Aorta (tissue), 5 donors: ENCODE data around the gene WDR13. TPM values are rescaled to one million over a fixed set of nuclear protein-coding genes. Genes with fewer than 3 reads are reported as not detected.
A peak's percentile ranks its signal among the peaks of the same experiment; 100 is the strongest.

Source experiments
- ATAC-seq: fragments of 200-7000 bp; cut with Tn5 transposase; one replicate; pipeline ENCODE4 v1.9.1; 2022; ENCODE audit warnings: moderate library complexity; ENCODE audit not compliant: low FRiP score
- DNase-seq, 2 donors: peaks; one replicate each; pipeline ENCODE4 v3.0.0-alpha.2; 2020
- H3K27ac ChIP-seq, 2 donors: one replicate each; pipeline ENCODE4 v1.5.1; 2013; ENCODE audit warnings: low read length in 2 of 2, mild to moderate bottlenecking in 2 of 2, moderate library complexity in 2 of 2, control low read depth in 1 of 2, inconsistent platforms in 1 of 2, low read depth in 1 of 2
- H3K27me3 ChIP-seq, 2 donors: one replicate each; pipeline ENCODE4 v1.6.1; 2013; ENCODE audit warnings: control low read depth in 1 of 2, low read length in 1 of 2, mild to moderate bottlenecking in 1 of 2, moderate library complexity in 1 of 2; ENCODE audit not compliant: insufficient read depth in 2 of 2, control insufficient read depth in 1 of 2
- H3K36me3 ChIP-seq, 2 donors: one replicate each; pipeline ENCODE4 v1.6.1; 2013; ENCODE audit warnings: control low read depth in 1 of 2, low read length in 1 of 2, mild to moderate bottlenecking in 1 of 2; ENCODE audit not compliant: insufficient read depth in 2 of 2, control insufficient read depth in 1 of 2
- H3K4me1 ChIP-seq, 2 donors: one replicate each; pipeline ENCODE4 v1.6.1; 2013; ENCODE audit warnings: low read length in 2 of 2, control low read depth in 1 of 2, mild to moderate bottlenecking in 1 of 2, moderate library complexity in 1 of 2; ENCODE audit not compliant: insufficient read depth in 2 of 2, control insufficient read depth in 1 of 2
- H3K4me3 ChIP-seq, 2 donors: one replicate each; pipeline ENCODE4 v1.5.1; 2013; ENCODE audit warnings: low read length in 2 of 2, control low read depth in 1 of 2, mild to moderate bottlenecking in 1 of 2
- H3K9me3 ChIP-seq: one replicate; pipeline ENCODE4 v1.6.1; 2013; ENCODE audit warnings: mild to moderate bottlenecking, low read length; ENCODE audit not compliant: control insufficient read depth
- WGBS, 2 donors: extraction: QIAGEN DNeasy Blood & Tissue Kit; methylation state at CpG; one replicate each; pipeline ENCODE4 v1.1.7; 2013; 5-methylcytosine and 5-hydroxymethylcytosine counted together
- intact Hi-C, 2 donors: fragments of 100-400 bp; cut with DNase I; formaldehyde crosslinking; loops; one replicate each; pipeline versions ENCODE4 v1.14.2 to v1.15.0; 2022
- polyA plus RNA-seq, 2 donors: library from polyadenylated mRNA; stranded (reverse); fragments of 200-250 nt; gene quantifications; one replicate each; pipeline ENCODE4 v1.2.3, GENCODE V29; 2013
- total RNA-seq, 2 donors: library from RNA; stranded (reverse); fragmentation: NEBNext Ultra II Directional; extraction: Animal tissue kit (Norgen Biotek cat#: 25700); gene quantifications; one replicate each; pipeline ENCODE4 v1.2.1, GENCODE V29; 2021
- donor health status: healthy with polysubstance abuse.
- donor health status: Bipolar disorder and iron deficiency.
- donor health status: DM: no; HTN: no; CAD: no.
- donor health status: DM: no; HTN: no; CAD: no.
- donor health status: DM: yes; HTN: yes; CAD: no.

Gene WDR13
- total and polyA plus RNA-seq, 4 donors: 103 to 337 (median 111) TPM

- peaks cover 0 to 1% of the 10 kb centered on the region in 2 donors for H3K4me1 ChIP-seq
- H3K9me3 ChIP-seq: no peaks in the 10 kb centered on the region
- DNase-seq (peak; percentile 66 to 81), ATAC-seq (peak; percentile 4)
- no peaks in the 10 kb centered on the region for H3K27me3 ChIP-seq
- peak overlapping the region in 1 of 2 donors; percentile 98 for H3K27ac ChIP-seq
- intact Hi-C loops: no loop called here
- H3K4me3 ChIP-seq: peak overlapping the region in 1 of 2 donors; percentile 67
- peaks cover 0 to 10% of the 10 kb centered on the region in 2 donors for H3K36me3 ChIP-seq
- 43 to 57% methylated on average over 19 of the region's 19 CpGs for WGBS, 2 donors
These were observed 23.5 kb upstream of the WDR13 start for GRCh38 chrX:48573690-48574269.

- H3K36me3 ChIP-seq: peaks cover 0 to 10% of the 10 kb centered on the region in 2 donors
- WGBS, 2 donors: 0 to 39% methylated on average over 71 of the region's 71 CpGs
- H3K4me3 ChIP-seq: peak within 1 kb of the TSS; percentile 49 to 70
- H3K27me3 ChIP-seq: no peaks in the 10 kb centered on the region
- no peaks in the 10 kb centered on the region for H3K9me3 ChIP-seq
- peak within 1 kb of the TSS; percentile 5 to 99 for H3K27ac ChIP-seq
- peak; percentile 96 for DNase-seq
- H3K4me1 ChIP-seq: peaks cover 0 to 1% of the 10 kb centered on the region in 2 donors
- intact Hi-C loops: no loop called here
- ATAC-seq: peak; percentile 97
These were observed 22.7 kb upstream of the WDR13 start, which contains the start of gene RBM3 for GRCh38 chrX:48574270-48575266. TSS of gene RBM3 (plus strand) at chrX:48574484. CDS start at chrX:48575181, 697 bp downstream.

GRCh38 chrX:48575642-48576041, 21.6 kb upstream of the WDR13 start:
- Histone ChIP-seq H3K27me3 (no peaks in the 10 kb centered on the region), H3K4me1 (peaks cover 0 to 1% of the 10 kb centered on the region in 2 donors), H3K27ac (peak overlapping the region in 1 of 2 donors; percentile 81), H3K9me3 (no peaks in the 10 kb centered on the region), H3K4me3 (peak overlapping the region in 1 of 2 donors; percentile 41), H3K36me3 (peaks cover 0 to 10% of the 10 kb centered on the region in 2 donors)
- ATAC-seq: no peak
- WGBS, 2 donors: 71 to 80% methylated on average over 13 of the region's 13 CpGs
- no peak for DNase-seq
- intact Hi-C loops: no loop called here

DNA sequence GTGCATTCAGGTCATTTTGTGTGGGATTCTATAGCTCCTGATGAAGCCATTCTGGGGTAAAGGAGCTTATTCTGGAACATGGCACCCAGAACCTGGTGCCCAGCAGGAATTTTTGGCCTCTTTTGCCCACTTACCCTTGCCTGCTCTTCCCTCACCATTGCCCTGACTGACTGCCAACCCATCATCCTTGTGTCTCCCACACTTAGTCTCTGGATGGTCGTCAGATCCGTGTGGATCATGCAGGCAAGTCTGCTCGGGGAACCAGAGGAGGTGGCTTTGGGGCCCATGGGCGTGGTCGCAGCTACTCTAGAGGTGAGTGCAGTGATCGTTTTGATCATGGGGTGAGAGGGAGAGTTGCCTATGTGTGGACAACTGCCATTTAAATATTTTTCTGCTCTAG, 21.2 kb upstream of the WDR13 start:
- peaks cover 0 to 1% of the 10 kb centered on the region in 2 donors for H3K4me1 ChIP-seq
- intact Hi-C loops: no loop called here
- no peak overlapping the region for H3K4me3 ChIP-seq
- no peak for ATAC-seq
- peaks cover 0 to 10% of the 10 kb centered on the region in 2 donors for H3K36me3 ChIP-seq
- 69 to 72% methylated on average over 6 of the region's 6 CpGs for WGBS, 2 donors
- H3K27me3 ChIP-seq: no peaks in the 10 kb centered on the region
- DNase-seq: no peak
- no peaks in the 10 kb centered on the region for H3K9me3 ChIP-seq
- peak overlapping the region in 1 of 2 donors; percentile 81 for H3K27ac ChIP-seq

DNA sequence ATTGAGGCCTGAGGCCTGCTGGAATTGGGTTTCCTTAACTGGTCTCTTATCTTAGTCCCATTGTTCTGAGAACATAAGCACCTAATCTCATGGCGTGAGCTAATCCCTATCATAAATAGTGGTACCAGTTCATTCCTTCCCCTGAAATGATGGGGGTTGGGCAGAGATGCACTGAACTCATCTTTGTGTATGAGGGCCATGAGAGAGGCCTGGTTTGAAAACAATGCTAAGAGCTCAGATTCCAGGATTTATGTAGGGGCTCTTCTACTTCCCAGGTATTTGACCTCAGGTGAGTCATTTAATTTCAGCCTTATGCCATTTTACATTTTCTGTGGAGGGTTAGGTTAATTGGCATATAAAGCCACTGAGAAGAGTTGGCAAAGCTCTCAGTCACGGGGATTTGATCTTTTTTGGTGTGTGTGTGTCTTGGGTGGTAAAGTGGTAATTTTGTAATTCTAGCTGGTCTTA, 18.6 kb upstream of the WDR13 start:
- no peak overlapping the region for H3K4me3 ChIP-seq
- ATAC-seq (no peak), DNase-seq (no peak)
- no peaks in the 10 kb centered on the region for H3K9me3 ChIP-seq
- no peaks in the 10 kb centered on the region for H3K27me3 ChIP-seq
- H3K4me1 ChIP-seq: peaks cover 0 to 1% of the 10 kb centered on the region in 2 donors
- WGBS, 2 donors: 49 to 53% methylated on average over 2 of the region's 2 CpGs
- intact Hi-C loops: no loop called here
- no peak overlapping the region for H3K27ac ChIP-seq
- H3K36me3 ChIP-seq: peaks cover 0 to 10% of the 10 kb centered on the region in 2 donors

- H3K36me3 ChIP-seq: peaks cover 0 to 10% of the 10 kb centered on the region in 2 donors
- H3K4me3 ChIP-seq: no peak overlapping the region
- no peak overlapping the region for H3K27ac ChIP-seq
- intact Hi-C loops: no loop called here
- no peaks in the 10 kb centered on the region for H3K9me3 ChIP-seq
- peak in 1 of 2 donors; percentile 33 for DNase-seq
- peaks cover 0 to 1% of the 10 kb centered on the region in 2 donors for H3K4me1 ChIP-seq
- no peaks in the 10 kb centered on the region for H3K27me3 ChIP-seq
- WGBS, 2 donors: 55 to 74% methylated on average over 3 of the region's 3 CpGs
- no peak for ATAC-seq
These were observed 18.0 kb upstream of the WDR13 start for GRCh38 chrX:48579259-48579658.

GRCh38 chrX:48580662-48581061, 16.6 kb upstream of the WDR13 start:
- ATAC-seq: no peak
- H3K4me3 ChIP-seq: no peak overlapping the region
- 89 to 93% methylated on average over 1 of the region's 1 CpG for WGBS, 2 donors

GRCh38 chrX:48584698-48585097, 12.6 kb upstream of the WDR13 start:
- intact Hi-C loops: no loop called here
- Histone ChIP-seq H3K27ac (no peak overlapping the region), H3K4me1 (no peaks in the 10 kb centered on the region), H3K9me3 (no peaks in the 10 kb centered on the region), H3K36me3 (no peaks in the 10 kb centered on the region), H3K27me3 (no peaks in the 10 kb centered on the region), H3K4me3 (no peak overlapping the region)
- no peak for DNase-seq
- WGBS, 2 donors: 47 to 65% methylated on average over 2 of the region's 2 CpGs
- ATAC-seq: no peak

More at GRCh38 chrX:48580662-48581061, 16.6 kb upstream of the WDR13 start:
- no peak for DNase-seq
- peaks cover 0 to 1% of the 10 kb centered on the region in 2 donors for H3K4me1 ChIP-seq
- no peaks in the 10 kb centered on the region for H3K27me3 ChIP-seq
- H3K36me3 ChIP-seq: peaks cover 0 to 9% of the 10 kb centered on the region in 2 donors
- intact Hi-C loops: no loop called here
- no peak overlapping the region for H3K27ac ChIP-seq
- H3K9me3 ChIP-seq: no peaks in the 10 kb centered on the region
